Caco-2 (cell line): Measurements from ENCODE around the gene OR56B4. TPM values are rescaled to one million over a fixed set of nuclear protein-coding genes. Genes with fewer than 3 reads are reported as not detected.

Experiments
- BruUV-seq: library from RNA; stranded (reverse); fragments of 400-500 nt; replicated peaks from 2 replicates; lab custom pipeline; 2021; lab: Mats Ljungman, UMichigan
- CTCF ChIA-PET: fragments of 300-600 bp; sonication (Branson Sonifier 250); formaldehyde crosslinking; loops from one replicate; lab custom pipeline; 2022; ENCODE audit warnings: antibody characterized with exemption; lab: Charles Lee
- POLR2A ChIA-PET: fragments of 300-600 bp; sonication (Branson Sonifier 250); formaldehyde crosslinking; loops from one replicate; lab custom pipeline; 2022; ENCODE audit warnings: antibody characterized with exemption; lab: Charles Lee
- DNase-seq, 2 experiments: peaks; one replicate each; pipeline versions ENCODE4 v3.0.0 to v3.0.0-alpha.2; 2020 to 2022
- H3K27me3 ChIP-seq: replicated peaks from 2 replicates; pipeline ENCODE4 v1.6.0; 2011; ENCODE audit warnings: low read length; ENCODE audit not compliant: control insufficient read depth, insufficient read depth
- H3K36me3 ChIP-seq: 2 replicates; pipeline ENCODE4 v1.5.1; 2011; ENCODE audit warnings: low read length; ENCODE audit not compliant: control insufficient read depth, insufficient read depth
- H3K4me1 ChIP-seq: fragments of 250-450 bp; sonication (Bioruptor Pico); 2 replicates; pipeline ENCODE4 v1.5.1; 2020; ENCODE audit warnings: mild to moderate bottlenecking
- H3K4me3 ChIP-seq: 2 replicates; pipeline ENCODE4 v1.5.1; 2011; ENCODE audit warnings: low read depth, mild to moderate bottlenecking, control low read depth, low read length
- H3K9me3 ChIP-seq: fragments of 250-450 bp; sonication (Bioruptor Pico); 2 replicates; pipeline ENCODE4 v1.5.1; 2020; ENCODE audit warnings: mild to moderate bottlenecking, moderate library complexity
- H3K27ac Mint-ChIP-seq: one replicate; pipeline ENCODE4 v1.8.0; 2022; ENCODE audit warnings: mixed read lengths; ENCODE audit not compliant: unreplicated experiment
- H3K27me3 Mint-ChIP-seq: one replicate; pipeline ENCODE4 v1.8.0; 2022; ENCODE audit warnings: mixed read lengths; ENCODE audit not compliant: insufficient read depth, unreplicated experiment
- H3K36me3 Mint-ChIP-seq: one replicate; pipeline ENCODE4 v1.8.0; 2022; ENCODE audit warnings: mild to moderate bottlenecking, mixed read lengths; ENCODE audit not compliant: insufficient read depth, unreplicated experiment
- H3K4me1 Mint-ChIP-seq: one replicate; pipeline ENCODE4 v1.8.0; 2022; ENCODE audit warnings: low read depth, mixed read lengths; ENCODE audit not compliant: unreplicated experiment
- H3K4me3 Mint-ChIP-seq: one replicate; pipeline ENCODE4 v1.8.0; 2022; ENCODE audit warnings: mild to moderate bottlenecking, moderate library complexity, mixed read lengths; ENCODE audit not compliant: unreplicated experiment
- H3K9me3 Mint-ChIP-seq: one replicate; pipeline ENCODE4 v1.8.0; 2022; ENCODE audit warnings: mixed read lengths; ENCODE audit not compliant: unreplicated experiment
- intact Hi-C: fragments of 100-400 bp; cut with micrococcal nuclease; formaldehyde crosslinking; loops from one replicate; pipeline ENCODE4 v1.10.0; 2022; ENCODE audit not compliant: unreplicated experiment
- total RNA-seq: library from RNA; stranded (reverse); gene quantifications from 2 replicates; pipeline ENCODE4 v1.2.3, GENCODE V29; 2022
- TF ChIP-seq, protein P1 (sequence below), 2 experiments: fragments of 200-600 bp in 1 of 2; IDR thresholded peaks; 1 replicate in 1 of 2; 2 replicates in 1 of 2; pipeline versions ENCODE4 v1.5.1 to v1.8.0; 2011 to 2022; ENCODE audit warnings: antibody characterized with exemption in 1 of 2, control low read depth in 1 of 2, inconsistent platforms in 1 of 2, low read depth in 1 of 2, low read length in 1 of 2, mild to moderate bottlenecking in 1 of 2, moderate library complexity in 1 of 2; ENCODE audit not compliant: insufficient read depth in 1 of 2, severe bottlenecking in 1 of 2, unreplicated experiment in 1 of 2

OR56B4 gene
- total RNA-seq, 1 experiment from 2014 or later = not detected

DNA sequence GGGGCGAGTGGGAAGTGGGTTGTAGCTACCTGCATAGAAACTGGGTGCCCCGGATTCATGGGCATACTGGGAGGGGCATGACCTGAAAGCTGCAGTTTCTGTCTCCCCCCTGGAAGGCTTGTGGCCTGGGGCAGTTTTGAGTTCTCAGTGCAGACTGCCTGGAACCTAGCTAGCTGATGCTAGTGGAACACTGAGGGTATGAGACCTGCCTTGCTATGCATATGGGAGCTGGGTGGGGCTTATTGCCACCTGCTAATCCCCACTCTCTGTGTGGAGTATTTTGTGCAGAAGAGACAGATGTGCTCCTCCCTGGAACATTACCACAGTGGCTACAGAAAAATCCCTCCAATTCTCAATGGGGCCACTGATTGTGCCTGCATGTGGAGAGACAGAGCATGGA is 11.7 kb upstream of the OR56B4 start:
- Mint-ChIP-seq H3K9me3 (peaks cover 7% of the 10 kb centered on the region), H3K36me3 (no peaks in the 10 kb centered on the region), H3K27ac (no peak overlapping the region), H3K4me3 (no peak overlapping the region), H3K27me3 (peaks cover 20% of the 10 kb centered on the region), H3K4me1 (no peaks in the 10 kb centered on the region)
- TF ChIP-seq, protein P1, sequence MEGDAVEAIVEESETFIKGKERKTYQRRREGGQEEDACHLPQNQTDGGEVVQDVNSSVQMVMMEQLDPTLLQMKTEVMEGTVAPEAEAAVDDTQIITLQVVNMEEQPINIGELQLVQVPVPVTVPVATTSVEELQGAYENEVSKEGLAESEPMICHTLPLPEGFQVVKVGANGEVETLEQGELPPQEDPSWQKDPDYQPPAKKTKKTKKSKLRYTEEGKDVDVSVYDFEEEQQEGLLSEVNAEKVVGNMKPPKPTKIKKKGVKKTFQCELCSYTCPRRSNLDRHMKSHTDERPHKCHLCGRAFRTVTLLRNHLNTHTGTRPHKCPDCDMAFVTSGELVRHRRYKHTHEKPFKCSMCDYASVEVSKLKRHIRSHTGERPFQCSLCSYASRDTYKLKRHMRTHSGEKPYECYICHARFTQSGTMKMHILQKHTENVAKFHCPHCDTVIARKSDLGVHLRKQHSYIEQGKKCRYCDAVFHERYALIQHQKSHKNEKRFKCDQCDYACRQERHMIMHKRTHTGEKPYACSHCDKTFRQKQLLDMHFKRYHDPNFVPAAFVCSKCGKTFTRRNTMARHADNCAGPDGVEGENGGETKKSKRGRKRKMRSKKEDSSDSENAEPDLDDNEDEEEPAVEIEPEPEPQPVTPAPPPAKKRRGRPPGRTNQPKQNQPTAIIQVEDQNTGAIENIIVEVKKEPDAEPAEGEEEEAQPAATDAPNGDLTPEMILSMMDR (IDR thresholded peaks at IDR 0.05; ENCODE audit: insufficient read depth in 1 of 2, low read depth in 1 of 2, low read length in 1 of 2, severe bottlenecking in 1 of 2, unreplicated experiment in 1 of 2) = no peak
- BruUV-seq = no TSS peak
- intact Hi-C loops = no loop called here
- ChIA-PET POLR2A (no interaction called here), CTCF (no interaction called here)
- Histone ChIP-seq H3K4me1 (no peaks in the 10 kb centered on the region), H3K27me3 (no peaks in the 10 kb centered on the region; the same call in 1 of the 2 replicates), H3K36me3 (no peaks in the 10 kb centered on the region), H3K9me3 (no peaks in the 10 kb centered on the region; the same call in 1 of the 2 replicates), H3K4me3 (no peak overlapping the region)
- DNase-seq = no peak

DNA sequence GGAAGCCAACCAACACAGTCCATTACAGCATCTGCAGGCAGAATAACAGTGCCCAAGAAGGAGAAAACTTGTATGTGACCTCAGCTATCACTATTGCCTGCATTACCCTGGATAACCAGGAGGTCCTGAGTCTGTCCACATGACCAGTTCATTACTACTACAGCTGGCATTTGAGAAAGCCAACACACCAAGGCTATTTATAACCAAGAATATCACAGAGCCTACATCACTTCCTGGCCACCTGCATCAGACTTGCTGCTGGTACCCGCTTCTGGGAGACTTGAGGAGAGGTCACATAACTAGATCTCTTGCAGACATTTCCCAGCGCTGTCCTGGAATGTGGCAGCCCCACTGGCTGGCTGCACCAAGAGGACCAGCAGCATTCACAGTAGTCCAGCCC is 11.1 kb upstream of the OR56B4 start:
- H3K9me3 ChIP-seq = no peaks in the 10 kb centered on the region; the same call in 1 of the 2 replicates
- no peak overlapping the region for H3K4me3 ChIP-seq
- BruUV-seq = no TSS peak
- no peak overlapping the region for H3K27ac Mint-ChIP-seq
- ChIA-PET POLR2A (no interaction called here), CTCF (no interaction called here)
- no peaks in the 10 kb centered on the region; the same call in 1 of the 2 replicates for H3K27me3 ChIP-seq
- H3K4me1 Mint-ChIP-seq = no peaks in the 10 kb centered on the region
- H3K4me1 ChIP-seq = no peaks in the 10 kb centered on the region
- H3K36me3 ChIP-seq = no peaks in the 10 kb centered on the region
- DNase-seq = no peak
- peaks cover 16% of the 10 kb centered on the region for H3K27me3 Mint-ChIP-seq
- H3K4me3 Mint-ChIP-seq = no peak overlapping the region
- peaks cover 1% of the 10 kb centered on the region for H3K9me3 Mint-ChIP-seq
- intact Hi-C loops = no loop called here
- TF ChIP-seq, protein P1 (IDR thresholded peaks at IDR 0.05; ENCODE audit: insufficient read depth in 1 of 2, low read depth in 1 of 2, low read length in 1 of 2, severe bottlenecking in 1 of 2, unreplicated experiment in 1 of 2) = no peak
- no peaks in the 10 kb centered on the region for H3K36me3 Mint-ChIP-seq

DNA sequence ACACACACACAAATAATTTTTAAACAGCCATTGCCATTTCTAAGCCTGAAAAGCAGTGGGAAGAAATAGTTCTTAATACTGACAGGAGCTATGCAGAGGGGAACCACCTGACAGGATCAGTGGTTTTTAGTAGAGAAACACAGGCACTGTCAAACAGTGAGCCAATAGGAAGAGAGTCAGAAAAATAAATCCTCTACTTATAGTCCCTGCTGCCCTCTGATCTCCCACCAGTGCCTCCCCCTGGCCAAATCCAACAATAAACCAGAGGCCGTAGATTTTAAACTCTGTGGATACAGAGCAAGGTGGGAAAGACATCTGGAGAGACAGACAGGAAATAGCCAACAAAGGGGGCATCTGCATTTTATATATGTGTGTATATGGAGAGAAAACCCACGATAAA is 7.9 kb upstream of the OR56B4 start:
- H3K4me3 Mint-ChIP-seq = no peak overlapping the region
- H3K4me1 Mint-ChIP-seq = no peaks in the 10 kb centered on the region
- peaks cover 14% of the 10 kb centered on the region for H3K27me3 Mint-ChIP-seq
- no peaks in the 10 kb centered on the region; the same call in 1 of the 2 replicates for H3K27me3 ChIP-seq
- H3K36me3 ChIP-seq = no peaks in the 10 kb centered on the region
- CTCF ChIA-PET = no interaction called here
- no peak for DNase-seq
- no peaks in the 10 kb centered on the region; the same call in 1 of the 2 replicates for H3K9me3 ChIP-seq
- H3K4me1 ChIP-seq = no peaks in the 10 kb centered on the region
- TF ChIP-seq, protein P1 (IDR thresholded peaks at IDR 0.05; ENCODE audit: insufficient read depth in 1 of 2, low read depth in 1 of 2, low read length in 1 of 2, severe bottlenecking in 1 of 2, unreplicated experiment in 1 of 2) = no peak
- no peaks in the 10 kb centered on the region for H3K36me3 Mint-ChIP-seq
- no peaks in the 10 kb centered on the region for H3K9me3 Mint-ChIP-seq
- H3K27ac Mint-ChIP-seq = no peak overlapping the region
- no peak overlapping the region for H3K4me3 ChIP-seq
- no TSS peak for BruUV-seq
- intact Hi-C loops = no loop called here
- POLR2A ChIA-PET = no interaction called here
